ENCODE results near the gene SORCS3.

The SORCS3 gene

DNA sequence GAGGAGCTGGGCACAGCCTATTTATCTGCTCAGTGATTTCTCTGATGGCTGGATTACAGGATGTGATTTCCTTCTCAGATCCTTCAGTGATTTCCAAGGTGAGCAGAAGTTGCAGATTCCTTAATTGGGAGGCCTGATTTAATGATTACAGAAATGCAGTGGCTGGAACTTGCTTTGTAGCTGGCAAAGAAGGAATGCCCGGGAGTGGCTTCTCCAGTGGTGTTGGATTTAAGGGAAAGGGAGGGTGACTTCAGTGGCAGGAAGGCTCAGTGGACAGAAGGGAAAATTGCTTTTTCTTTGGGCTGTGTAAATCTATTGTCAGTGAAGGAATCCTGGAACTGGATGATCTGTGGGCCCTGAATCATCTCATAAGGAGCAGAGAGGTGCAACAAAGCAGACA lies 5.1 kb downstream of the SORCS3 start:
- no peak for DNase-seq

DNA sequence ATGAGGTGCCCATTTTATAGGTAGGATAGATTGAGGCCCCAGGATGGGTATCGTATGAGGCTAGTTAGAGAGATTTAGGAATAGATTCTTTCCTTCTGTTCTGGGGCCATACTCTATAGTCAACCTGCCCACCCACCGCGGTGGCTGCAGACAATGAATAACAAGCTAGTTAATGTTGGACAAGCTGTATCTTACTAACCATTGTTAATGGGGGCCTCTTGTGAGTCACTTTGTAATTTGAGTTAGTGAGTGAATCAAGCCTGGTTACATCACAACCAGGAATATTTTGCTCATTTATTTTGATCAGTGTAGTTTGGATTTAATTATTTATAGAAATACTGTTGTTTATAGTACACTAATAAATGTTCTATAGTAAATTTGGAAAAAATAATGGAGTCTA lies 7.3 kb downstream of the SORCS3 start:
- DNase-seq: no peak

DNA sequence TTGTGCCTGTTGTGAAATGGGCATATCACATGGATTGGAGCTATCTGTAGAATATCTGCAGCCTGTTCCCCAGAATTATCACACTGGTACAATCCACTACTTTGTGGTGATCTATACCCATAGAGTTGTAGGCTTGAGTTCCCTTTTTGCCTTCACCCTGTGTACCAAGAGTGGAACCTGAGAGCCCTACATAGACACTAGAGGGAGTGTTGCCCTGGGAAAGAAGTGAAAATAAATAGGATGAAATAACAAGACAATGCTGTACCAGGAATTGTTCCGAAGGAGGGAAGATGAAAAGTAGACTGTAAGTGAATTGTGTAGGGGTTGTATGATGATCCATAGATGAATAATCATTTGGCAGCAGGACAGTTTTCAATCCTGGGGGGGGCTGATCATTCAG lies 9.0 kb downstream of the SORCS3 start:
- no peak for DNase-seq

DNA sequence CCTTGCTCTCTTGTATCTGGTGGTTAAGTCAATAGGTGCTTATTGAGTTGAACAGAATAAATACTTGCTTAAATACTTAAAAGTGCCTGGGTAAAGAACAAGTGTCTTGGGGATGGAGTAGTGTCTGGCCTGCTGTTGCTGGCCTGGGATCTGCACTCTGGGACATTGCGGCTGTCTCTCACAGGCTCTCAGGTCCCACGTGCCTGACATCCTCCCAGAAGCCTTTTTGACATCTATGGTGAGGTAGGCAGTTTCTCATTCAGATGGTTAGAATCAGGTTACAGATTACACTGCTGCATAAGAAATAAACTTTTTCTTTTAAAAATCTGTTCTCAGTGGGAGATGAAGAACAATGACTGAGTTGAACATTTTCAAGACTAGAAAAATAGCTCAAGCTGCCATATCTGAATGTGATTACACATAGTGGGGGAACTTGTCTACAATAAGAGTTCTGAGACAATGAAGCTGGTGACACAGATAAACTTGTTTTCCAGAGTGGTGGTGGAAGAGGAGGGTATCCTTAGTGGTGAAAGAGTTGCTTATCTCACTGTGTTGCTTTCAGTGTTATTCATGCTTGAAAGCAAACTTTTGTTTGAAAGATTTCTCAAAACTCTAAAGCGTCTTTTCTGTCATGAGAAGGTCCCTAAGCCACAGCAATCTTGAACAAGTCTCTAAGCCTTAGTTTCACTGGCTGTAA lies 9.7 kb downstream of the SORCS3 start:
- no peak for DNase-seq

DNA sequence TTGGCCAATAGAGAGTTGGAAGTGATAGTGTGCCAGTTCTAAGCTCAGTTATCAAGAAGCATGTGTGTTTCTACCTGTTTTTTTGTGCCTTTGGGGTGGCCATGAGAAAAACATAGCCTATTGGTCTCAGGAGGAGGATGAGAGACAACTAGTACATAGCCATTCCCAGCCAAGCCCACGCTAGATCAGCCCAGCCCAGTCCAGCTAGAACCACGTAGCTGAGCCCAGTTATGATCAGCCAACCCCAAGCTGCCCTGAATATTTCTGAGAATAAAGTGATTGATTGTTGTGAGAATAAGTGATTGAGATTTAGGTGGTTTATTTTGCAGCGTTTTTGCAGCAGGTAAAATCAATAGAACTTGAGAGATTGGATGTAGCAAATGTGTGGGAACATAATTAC lies 15.9 kb downstream of the SORCS3 start:
- DNase-seq: no peak

DNA sequence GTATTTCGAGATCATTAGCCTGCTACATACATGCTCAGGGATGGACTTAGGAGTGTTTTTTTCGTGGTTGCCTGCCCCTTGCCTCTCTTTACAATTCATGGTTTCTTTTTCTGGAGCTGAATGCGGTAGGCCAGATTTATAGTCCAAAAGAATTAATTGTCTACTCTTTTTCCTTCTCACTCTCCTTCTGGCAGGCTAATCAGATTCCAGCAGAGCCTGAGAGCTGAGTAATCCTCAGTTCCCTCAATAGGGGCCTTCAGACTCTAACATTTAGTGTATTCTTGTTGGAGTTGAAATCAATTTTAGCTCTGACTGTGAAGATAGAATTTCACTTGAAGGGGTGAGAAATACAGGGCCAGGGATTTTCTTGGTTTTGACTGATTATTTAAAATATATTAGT lies 16.4 kb downstream of the SORCS3 start:
- DNase-seq: no peak

DNA sequence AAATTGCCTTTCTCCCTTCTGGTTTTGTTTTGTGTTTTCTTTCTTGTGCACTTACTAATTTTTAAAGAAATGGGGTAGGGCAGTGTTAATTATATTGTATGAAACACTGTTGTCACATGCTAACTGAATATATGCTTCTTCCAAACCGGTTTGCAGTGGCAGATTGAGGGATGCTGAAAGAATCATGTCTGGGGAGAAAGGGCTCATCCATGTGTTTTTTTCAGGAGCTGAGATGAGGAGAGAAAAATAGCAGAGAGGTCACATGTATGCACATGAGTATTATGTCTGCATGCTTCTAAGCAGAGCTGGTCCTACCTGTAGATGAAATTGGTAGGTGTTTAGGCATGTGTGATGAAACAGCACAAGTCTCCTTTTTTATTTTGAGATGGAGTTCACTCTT lies 17.0 kb downstream of the SORCS3 start:
- no peak for DNase-seq

GRCh38 chr10:104659809-104660208 lies 18.7 kb downstream of the SORCS3 start:
- no peak for DNase-seq

DNA sequence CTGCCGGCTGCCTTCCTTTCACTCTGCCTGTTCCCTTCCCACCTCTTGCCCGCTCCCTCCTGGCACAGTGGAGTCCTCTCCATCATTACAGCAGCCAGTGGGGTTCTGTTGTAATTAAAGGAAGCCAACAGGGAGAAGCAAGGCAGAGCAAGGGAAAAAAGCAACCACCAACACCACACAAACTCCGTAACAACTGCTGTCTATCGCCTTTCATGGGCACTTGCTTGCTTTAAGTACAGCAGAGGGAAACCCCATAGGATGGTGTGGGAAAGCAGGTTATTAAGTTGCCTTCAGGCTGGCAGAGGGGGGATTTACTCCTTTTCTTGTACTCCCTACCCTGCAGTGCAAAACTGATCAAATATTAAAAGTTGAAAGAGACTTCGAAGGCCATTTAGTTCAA lies 22.0 kb downstream of the SORCS3 start:
- no peak for DNase-seq

DNA sequence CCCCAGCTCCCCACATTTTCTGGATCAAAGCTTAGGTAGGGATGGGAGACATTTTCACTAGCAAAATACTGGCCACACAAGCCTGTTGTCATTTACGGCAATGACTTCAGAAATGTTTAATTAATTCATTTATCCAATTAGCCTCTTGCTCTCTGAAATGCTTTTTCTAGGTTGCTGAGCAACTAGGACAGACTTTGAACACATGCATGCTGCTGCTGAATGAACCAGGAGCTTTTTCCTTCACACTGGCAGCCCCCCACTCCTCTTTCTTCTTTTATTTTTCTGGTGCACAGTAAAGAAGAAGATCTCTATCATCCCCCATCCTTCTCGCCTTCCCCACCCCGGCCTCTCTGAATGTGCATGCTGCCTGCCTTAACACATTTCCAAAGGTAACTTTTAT lies 22.5 kb downstream of the SORCS3 start:
- no peak for DNase-seq

GRCh38 chr10:104664205-104664604 lies 23.1 kb downstream of the SORCS3 start:
- DNase-seq: no peak

GRCh38 chr10:104665174-104665573 lies 24.1 kb downstream of the SORCS3 start:
- DNase-seq: no peak

DNA sequence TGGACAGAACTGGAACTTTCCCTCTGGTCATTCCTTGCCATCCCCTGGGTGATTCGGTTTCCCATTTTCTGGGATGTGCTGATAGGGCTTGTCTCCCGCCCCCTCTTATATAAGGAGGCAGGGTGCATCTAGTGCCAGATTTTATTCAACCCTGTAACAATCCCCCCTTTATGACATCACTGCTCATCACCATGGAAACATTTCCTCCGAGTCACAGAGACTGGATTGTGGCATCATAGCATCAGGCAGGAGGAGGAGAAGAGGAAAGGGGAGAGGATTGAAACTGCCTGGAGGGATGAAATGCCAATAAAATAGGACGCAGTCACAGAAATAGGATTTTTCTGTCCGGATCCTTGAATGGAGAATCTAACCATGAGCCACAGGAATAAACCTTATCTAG lies 25.0 kb downstream of the SORCS3 start:
- no peak for DNase-seq

- DNase-seq: no peak
Observed at GRCh38 chr10:104676874-104677273, 35.8 kb downstream of the SORCS3 start.

DNA sequence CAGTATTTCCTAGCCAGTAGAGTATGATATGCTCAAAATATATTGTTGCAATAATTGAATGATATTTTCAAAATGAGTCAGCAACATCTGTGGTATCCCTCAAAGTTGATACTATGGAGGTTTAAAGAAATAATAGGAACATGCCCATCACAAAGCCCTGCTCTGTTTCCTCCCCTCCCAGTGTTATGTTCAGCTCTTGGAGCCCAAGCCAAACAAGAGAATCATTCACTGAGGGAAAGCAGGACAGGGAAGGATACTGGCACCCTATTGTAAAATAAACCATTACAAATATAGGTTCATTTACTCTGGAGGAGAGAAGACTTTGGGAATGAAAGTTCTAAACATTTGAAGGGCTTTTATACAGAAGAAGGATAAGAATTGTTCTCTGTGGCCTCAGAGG lies 37.6 kb downstream of the SORCS3 start:
- no peak for DNase-seq

DNA sequence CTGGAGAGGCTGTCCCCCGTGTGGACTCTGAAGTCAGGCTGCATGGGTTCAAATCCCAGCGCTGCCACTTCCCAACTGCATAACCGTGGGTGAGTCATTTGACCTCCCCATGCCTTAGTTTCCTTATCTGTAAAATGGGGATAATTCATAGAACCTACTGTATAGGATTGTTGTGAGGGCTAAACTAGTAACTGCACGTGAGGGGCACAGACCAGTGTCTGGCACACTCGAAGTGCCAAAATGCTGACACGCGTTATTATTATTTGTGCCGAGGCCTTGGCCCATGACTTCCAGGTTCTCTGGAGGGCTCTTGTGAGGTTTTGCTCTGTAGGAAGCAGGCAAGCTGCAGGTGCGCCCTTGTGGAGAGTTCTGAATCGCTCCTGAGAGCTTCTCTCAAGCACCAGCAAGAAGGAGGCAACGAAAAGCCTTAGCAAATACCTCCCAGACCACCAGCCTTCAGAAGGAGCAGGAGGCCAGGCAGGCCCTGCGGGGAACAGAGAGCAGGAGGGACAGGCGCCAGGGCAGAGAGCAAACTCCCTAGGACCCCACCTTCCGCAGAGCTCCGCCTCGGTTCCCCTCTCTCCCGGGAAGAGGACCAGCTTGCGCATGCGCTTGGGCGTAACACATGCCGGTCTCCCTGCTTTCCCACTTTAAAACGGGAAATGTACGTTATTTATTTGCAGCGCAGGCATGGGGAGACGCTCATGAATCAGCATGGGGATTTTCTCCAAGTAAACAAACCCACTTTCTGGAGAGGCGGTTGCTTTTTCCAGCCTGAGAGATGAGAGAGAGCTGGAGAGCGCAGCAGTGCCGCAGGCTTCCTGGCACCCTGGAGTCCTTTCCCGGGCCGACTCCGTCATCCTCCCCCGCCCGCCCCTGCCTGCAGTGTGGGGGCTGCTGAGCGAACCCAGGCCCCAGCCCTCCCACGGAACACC lies 39.6 kb downstream of the SORCS3 start:
- DNase-seq: no peak

DNA sequence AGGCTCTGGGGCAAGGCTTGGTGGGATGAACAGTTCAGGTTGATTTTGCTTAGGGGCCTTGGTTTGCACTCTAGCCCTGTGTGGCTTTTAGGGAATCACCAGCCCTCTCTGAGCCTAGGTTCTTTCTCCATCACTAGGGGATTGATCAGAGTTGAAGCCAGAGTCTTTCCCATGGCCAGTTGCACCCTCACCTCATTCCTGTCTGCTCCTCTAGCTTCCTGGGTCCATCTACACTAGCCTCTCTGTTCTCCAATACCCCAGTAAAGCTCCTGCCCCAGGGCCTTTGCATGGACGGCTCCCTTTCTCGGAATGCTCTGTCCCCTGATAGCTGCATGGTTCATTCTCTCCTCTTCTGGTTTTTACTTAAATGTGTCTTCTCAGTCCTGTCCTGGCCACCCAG lies 40.4 kb downstream of the SORCS3 start:
- DNase-seq: no peak

DNA sequence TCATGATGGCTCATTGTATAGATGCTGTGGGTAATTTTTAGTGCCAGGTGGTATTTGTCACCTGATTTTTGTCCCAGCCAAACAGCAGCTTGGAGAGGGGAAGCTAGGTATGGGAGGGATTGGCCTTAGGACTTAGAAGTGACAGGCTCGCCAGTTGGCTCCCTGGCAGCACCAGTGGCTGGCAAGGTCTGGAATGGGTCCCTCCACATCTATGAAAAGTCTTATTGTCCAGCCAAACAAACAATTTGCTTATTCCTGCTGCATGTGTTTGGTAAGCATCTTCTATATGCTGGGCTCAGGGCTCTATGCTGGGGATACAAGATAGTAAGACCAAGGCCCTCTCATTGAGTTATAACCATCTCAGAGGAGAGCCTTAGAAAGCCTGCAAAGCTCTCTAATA lies 42.5 kb downstream of the SORCS3 start:
- no peak for DNase-seq

- no peak for DNase-seq
Observed at GRCh38 chr10:104686829-104687228, 45.7 kb downstream of the SORCS3 start.

DNA sequence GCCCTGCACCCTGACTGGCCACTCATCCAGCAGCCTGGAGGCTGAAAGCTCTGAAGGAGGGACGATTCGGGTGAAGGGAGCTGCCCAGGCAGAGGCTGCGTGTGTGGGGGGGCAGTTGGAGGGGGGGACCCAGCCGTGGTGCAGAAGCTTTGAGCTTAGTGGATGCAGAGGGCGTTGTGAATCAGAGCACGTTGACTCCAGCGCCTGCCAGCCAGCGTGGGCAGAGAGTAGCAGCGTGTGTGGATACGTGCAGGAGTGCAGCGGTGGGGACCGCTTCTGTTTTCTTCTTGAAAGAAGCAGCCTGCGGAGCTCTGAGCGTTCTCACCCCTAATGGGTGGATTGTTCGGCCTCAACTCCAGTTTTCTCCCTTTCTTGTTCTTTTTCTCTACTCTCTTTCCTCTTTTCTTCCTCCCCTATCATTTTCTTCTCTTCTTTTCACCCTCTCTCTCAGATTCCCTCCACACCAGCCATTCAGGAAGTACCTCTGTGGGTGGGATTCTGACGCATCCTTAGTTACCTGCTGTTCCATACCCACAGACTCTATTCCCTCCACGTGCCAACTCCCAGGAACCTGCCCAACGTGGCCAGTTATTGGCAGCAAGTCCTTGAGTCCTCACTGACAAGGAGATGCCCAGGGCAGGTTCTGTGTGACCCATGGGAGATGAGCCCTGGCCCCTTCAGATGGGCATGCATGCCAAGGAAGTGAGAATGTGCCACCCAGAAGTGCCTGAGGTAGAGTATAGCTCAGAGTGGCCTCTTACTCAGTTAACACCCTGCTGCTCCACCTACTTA lies 47.4 kb downstream of the SORCS3 start:
- DNase-seq: no peak

GRCh38 chr10:104689105-104689504 lies 48.0 kb downstream of the SORCS3 start:
- DNase-seq: no peak

DNA sequence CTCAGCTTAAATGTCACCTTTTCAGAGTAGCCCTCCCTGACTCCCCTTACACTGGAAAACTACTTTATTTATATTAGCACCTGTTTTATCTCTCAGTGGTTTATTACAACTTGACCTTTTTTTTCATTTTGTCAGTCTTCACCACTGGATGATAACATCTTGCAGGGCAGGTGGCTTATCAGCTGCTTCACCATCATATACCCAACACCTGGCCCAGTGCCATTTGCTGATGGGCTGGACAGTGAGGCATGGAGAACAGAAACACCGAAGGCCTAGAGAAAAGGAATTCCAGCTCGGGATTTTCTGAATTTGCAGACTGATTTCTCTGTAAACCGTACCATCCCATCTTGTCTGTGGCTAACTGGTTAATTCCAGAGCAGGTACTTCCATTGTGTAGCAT lies 48.5 kb downstream of the SORCS3 start:
- DNase-seq: no peak

DNA sequence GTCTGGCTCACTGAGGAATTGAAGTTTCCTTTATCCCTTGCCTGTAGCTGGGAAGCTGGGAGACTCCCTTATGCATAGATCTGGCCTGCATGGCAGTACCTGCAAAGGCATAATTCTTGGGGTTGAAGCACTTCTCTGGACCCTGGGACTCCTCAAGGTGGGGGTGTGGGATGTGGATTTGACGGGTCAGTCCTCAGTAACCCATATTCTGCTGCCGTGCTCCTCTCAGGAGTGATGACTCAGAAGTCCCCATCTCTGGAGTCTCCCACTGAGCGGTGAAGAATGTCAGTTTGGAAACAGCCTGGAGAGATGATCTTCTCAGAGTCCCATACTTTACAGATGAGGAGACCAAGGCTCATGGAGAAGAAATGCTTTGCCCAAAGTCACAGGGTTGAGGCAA lies 49.0 kb downstream of the SORCS3 start:
- DNase-seq: no peak

DNA sequence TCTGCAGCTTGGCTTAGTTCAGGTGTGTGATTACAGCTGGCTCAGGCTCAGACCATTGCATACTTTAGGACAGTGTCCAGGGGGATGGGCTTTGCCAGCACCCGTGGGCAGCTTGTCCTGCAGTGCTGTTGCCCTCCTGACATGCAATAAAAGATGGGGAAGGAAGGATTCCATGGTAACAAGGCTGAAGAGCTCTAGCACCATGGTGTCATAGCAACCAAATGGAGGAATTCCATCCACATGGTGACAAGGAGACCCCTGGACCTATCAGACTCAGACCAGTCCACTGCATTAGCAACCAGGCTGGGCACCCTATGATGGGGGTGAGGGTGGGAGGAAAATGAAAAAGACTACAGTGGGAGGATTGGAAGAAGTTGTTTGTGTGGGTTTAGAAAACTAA lies 49.9 kb downstream of the SORCS3 start:
- DNase-seq: no peak
